NOMO-1 treated with dmso at 0.1 percent for 144 hours (cell line): ENCODE results near the gene ST3GAL2.
"Not testable (repeated sequence)": the region's sequence is repeated elsewhere in the genome, so short reads cannot be mapped to it uniquely, and the experiment has no call there.

Experiments
- DNase-seq: peaks from one replicate; lab custom pipeline; 2025; ENCODE audit not compliant: unreplicated experiment; lab: John Stamatoyannopoulos, UW

ST3GAL2 gene

GRCh38 chr16:70418993-70419318, 19.9 kb downstream of the ST3GAL2 start:
- no peak for DNase-seq

GRCh38 chr16:70418274-70418992, 20.5 kb downstream of the ST3GAL2 start:
- DNase-seq = no peak

GRCh38 chr16:70417661-70418060, 21.2 kb downstream of the ST3GAL2 start:
- no peak for DNase-seq

GRCh38 chr16:70416748-70417616, 21.9 kb downstream of the ST3GAL2 start:
- no peak for DNase-seq

DNA sequence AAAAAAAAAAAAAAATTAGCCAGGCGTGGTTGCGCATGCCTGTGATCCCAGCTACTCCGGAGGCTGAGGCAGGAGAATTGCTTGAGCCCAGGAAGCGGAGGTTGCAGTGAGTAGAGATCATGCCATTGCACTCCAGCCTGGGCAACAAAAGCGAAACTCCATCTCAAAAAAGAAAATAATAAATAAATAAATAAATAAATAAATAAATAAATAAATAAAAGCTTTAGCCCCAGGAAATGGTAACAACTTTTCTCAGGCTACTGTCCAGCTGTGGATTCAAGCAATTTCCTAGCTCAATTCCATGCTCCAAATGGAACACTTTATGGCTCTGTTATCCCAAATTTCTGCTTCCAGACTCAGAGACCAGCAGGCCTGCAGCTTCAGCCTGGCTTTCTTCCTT, 25.3 kb downstream of the ST3GAL2 start:
- DNase-seq = not testable (repeated sequence)

DNA sequence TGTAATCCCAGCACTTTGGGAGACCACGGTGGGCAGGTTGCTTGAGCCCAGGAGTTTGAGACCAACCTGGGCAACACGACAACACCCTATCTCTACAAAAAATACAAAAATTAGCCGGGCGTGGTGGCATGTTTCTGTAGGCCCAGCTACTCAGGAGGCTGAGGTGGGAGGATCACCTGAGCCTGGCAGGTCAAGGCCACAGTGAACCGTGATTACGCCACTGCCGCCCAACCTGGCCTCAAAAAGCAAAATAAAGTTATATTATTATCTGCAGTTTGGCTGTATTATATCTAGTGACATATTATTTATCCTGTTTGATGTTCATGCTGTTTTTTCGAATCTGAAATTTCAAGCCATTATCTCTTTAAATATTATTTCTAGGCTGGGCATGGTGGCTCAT, 26.5 kb downstream of the ST3GAL2 start:
- DNase-seq = no peak

DNA sequence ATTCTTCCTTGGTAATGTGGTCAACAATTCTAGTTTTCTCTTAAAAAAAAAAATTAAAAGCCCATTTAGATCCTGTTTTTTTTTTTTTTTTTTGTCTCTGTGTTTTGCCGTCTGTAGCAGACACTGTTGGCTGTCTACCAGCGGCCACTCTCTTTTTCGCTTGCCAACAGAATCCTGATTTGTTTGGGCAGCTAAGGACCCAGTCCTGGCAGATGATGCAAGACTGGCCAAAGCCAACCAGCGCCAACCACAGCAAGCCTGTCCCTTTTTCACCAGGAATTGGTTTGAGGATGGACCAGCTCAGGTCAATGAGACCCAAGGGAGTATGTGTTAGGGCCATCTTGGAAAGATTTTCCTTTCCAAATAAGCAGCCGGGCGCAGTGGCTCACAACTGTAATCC, 28.2 kb downstream of the ST3GAL2 start:
- DNase-seq = no peak

GRCh38 chr16:70407811-70408274, 31.1 kb downstream of the ST3GAL2 start:
- DNase-seq = no peak

DNA sequence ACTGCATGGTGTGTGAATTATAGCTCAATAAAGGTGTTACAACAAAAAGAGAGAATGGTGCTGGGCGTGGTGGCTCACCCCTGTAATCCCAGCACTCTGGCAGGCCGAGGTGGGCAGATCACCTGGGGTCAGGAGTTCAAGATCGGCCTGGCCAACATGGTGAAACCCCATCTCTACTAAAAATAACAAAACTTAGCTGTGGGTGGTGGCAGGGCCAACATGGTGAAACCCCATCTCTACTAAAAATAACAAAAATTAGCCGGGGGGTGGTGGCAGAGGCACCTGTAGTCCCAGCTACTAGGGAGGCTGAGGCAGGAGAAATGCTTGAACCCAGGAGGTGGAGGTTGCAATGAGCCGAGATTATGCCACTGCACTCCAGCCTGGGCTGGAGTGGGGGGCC, 32.8 kb downstream of the ST3GAL2 start:
- DNase-seq = not testable (repeated sequence)

- peak; percentile 30 for DNase-seq
These were observed 35.8 kb downstream of the ST3GAL2 start for GRCh38 chr16:70402916-70403659.

- DNase-seq = no peak
These were observed 38.9 kb downstream of the ST3GAL2 start for GRCh38 chr16:70399951-70400350.

DNA sequence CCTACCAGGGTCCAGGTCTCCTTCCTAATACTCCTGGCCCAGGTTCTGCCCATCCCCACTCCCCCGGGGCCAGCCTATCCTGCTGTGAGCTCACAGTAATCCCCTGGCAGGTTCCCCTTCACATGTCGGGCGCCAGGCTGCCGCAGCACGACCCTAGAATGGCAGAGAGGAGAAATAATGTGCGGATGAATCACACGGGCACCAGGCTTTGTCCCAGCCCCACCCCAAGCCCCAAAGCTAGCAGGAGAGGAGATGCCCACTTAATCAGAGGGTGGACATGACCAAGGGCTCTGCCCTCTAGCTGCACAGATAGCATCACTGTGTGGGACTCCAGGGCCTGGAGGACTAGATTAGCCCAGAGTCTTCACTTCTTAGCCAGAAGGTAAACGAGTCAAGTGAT, 39.5 kb downstream of the ST3GAL2 start:
- DNase-seq = no peak

- no peak for DNase-seq
These were observed 40.6 kb downstream of the ST3GAL2 start for GRCh38 chr16:70398177-70398743.

DNA sequence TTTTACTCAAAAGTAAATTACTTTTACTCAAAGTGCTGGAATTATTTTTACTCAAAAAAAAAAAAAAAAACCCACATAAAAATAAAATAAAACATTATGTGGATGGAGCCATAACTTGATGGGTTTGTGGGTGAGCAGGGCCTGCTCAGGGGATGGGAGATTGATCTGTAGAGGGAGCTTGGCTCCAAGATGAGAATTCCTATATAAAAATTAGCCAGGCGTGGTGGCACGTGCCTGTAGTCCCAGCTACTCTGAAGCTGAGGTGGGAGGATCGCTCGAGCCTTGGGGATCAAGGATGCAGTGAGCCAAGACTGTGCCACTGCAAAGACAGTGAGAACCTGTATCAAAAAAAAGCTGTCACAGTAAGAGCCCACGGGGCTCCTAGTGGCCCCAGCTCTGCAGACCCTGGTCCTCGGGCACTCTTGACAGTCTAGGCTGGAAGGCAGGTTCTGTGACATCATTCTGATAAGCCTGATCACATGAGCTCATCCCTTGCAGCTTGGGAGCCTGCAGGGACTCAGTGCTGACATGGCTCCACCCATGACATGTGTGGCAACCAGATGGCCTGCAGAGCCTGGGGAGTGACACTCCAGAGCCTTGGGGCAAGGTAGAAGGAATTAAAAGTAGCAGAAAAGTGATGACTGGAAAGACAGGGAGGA, 42.5 kb downstream of the ST3GAL2 start:
- DNase-seq = no peak

DNA sequence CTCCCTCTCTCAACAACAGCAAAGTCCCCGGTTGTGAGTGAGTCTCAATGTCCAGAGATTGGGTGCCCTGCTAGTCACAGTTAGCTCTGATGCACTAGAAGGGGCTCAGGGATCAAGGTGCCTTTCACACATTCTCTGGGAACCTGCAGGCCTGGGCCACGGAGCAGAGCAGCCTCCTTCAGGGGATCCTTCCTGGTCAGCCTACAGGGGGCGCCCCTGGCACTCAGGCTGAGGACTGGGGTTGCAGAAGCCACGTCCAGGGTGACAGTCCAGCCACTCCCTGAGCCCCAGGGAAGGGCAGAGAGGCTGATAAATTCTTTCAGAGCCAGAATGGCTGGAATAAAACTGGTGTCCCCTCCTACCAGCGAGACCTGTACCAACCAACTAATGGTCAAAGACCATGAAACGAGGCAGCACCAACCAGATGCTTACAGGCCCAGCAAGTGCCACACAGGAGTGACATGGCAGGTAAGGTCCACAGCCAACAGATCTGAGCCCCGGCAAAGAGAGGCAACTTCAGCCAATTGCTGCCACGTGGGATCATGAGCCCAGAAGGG, 43.5 kb downstream of the ST3GAL2 start:
- DNase-seq = peak; percentile 64

DNA sequence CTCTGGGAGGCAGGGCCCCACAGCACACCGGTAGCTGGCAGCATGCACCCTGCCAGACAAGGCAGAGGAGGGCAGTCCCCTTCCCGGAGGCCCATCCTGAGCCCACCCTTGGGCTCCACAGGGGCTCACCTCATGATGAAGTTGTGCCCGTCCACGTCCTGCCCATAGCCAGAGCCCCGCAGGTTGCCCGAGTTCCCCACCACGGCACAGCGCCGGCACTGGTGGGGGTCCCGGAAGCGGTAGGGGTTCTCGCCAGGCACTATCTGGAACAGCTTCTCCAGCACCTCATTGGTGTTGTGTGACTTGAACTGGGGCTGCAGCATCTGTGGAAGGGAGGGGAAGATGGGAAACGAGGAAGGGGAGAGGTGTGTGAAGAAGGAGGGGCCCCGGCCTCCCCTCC, 44.0 kb downstream of the ST3GAL2 start:
- no peak for DNase-seq

DNA sequence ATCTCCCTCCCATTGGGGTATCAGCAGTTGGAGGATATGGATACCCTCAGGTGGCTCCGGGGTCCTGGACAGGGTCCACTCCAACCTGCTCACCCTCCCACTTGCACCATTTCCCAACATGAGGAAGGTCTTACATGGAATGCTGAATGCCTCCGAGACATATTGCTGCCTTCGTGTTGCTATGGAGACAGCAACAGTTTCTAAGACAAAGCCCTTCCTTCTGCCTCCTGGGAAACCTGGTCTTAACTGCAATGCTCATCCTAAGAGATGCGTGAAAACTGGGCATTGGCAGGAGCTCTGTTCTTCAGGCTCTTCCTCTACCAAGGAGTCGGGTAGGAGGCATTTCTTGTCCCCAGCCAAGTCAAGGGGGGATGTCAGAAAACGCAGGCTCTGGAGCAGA, 45.2 kb downstream of the ST3GAL2 start:
- no peak for DNase-seq

- DNase-seq = no peak
These were observed 46.3 kb downstream of the ST3GAL2 start for GRCh38 chr16:70392606-70393005.

DNA sequence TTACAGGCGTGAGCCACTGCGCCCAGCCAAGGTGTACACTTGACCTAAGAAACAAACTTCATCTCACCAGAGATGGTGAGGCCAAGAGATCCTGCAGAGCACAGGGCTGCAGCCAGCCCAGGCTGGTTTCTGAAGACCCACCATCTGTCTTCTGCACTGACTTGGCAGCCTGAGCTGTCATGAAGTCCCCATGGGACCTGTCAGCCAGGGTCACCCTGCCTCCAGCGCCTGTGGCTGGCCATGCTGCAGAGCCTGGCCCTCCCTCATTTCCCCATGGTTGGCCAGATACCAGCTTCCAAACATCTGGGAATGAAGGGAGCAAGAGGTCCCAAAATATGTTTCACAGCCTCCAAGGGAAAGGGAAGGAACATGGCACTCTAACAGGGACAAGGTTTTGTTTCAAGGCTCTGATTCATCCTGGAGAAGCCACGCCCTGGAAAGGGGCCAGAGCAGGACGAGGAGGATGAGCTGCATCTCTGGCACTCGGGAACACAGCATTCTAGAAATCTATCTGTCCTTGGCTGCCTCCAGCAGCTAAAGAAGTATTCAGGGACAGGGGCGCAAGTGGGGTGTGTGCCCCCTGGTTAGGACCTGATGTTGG, 46.9 kb downstream of the ST3GAL2 start:
- DNase-seq = no peak

- DNase-seq = no peak
These were observed 47.5 kb downstream of the ST3GAL2 start for GRCh38 chr16:70391446-70391845.
